NCI-H1417 treated with DMSO at 0.1 percent for 48 hours (cell line): ENCODE results near the gene COG5.
"Not testable (repeated sequence)": the region's sequence is repeated elsewhere in the genome, so short reads cannot be mapped to it uniquely, and the experiment has no call there.

Experiments used
- DNase-seq: peaks from one replicate; lab custom pipeline; 2025; lab: John Stamatoyannopoulos, UW

The COG5 gene

GRCh38 chr7:107228291-107228690 lies 335.4 kb downstream of the COG5 start:
- DNase-seq, result no peak

DNA sequence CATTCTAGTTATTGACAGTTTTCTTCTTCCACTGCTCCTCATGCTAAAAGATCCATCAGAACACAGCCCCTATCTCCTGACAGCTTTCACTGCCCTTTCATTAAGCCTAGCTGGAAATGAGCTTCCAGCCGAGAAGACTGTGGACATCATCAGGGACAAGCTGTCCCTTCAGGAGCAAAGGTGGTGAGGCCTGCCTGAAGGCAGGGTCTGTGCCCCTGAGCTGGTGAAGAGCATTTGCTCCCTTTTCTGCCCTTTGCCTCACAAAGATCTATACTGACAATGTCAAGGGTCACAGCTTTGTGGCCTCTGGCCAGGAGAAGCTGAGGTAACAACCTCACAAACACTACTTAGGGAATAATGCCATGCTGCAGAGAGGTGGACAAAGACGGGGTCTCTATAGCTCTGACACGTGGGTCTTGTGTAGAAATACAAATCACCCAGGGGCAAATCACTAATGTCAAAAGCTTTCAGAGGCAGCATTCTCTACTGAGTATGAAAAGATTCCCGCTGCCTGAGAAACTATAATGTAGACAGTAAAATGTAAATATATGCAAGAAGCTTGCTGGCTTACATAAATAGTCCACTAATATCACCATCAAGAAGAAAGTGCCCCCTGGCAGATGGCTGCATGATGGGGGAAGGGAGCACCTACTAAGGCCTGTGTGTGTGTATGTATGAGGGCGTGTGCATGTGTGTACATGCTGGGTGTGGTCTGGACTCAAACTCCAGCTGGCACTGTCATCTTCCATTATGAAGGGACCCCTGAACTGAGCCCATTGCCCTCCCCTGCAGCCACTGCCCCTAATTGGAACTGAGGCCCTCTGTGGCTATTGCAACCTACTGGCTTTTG lies 339.1 kb downstream of the COG5 start:
- no peak for DNase-seq

DNA sequence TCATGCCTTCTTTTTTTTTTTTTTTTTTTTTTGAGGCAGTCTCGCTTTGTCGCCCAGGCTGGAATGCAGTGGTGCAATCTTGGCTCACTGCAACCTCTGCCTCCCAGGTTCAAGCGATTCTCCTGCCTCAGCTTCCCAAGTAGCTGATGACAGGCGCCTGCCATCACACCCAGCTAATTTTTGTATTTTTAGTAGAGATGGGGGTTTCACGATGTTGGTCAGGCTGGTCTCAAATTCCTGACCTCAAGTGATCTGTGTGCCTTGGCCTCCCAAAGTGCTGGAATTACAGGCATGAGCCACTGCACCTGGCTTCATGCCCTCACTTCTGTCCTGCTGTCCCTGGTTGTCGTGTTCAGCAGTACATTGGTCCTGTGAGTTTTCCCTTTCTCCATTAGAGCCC lies 342.9 kb downstream of the COG5 start:
- DNase-seq, result not testable (repeated sequence)

GRCh38 chr7:107220356-107220755 lies 343.4 kb downstream of the COG5 start:
- no peak for DNase-seq

DNA sequence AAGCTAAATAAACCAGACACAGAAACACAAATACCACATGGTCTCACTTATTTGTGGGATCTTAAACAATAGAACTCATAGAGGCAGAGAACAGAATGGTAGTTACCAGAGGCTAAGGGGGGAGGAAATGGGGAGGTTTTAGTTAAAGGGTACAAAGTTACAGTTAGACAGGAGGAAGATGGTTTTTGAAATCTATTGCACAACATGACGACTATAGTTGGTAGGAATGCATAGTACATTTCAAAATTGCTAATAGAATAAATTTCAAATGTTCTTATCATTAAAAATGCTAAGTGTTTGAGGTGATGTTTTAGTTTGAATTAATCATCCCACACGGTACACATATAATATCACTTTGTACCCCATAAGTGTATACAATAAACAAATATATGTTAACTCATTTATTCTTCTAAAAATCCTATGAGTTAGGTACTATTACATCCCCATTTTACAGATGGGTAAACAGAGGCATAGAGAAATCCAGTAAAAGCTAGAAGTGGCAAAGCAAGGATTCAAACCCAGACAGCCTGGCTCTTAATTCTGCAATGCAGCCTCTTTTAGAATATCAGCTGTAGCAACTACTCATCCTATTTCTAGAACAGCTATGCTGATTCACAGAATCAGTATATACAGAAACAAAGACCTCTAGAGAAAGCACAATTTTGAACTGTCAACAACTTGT lies 344.0 kb downstream of the COG5 start:
- DNase-seq, result no peak

GRCh38 chr7:107213945-107214344 lies 349.8 kb downstream of the COG5 start:
- DNase-seq, result no peak

GRCh38 chr7:107213193-107213788 lies 350.4 kb downstream of the COG5 start:
- DNase-seq, result no peak

DNA sequence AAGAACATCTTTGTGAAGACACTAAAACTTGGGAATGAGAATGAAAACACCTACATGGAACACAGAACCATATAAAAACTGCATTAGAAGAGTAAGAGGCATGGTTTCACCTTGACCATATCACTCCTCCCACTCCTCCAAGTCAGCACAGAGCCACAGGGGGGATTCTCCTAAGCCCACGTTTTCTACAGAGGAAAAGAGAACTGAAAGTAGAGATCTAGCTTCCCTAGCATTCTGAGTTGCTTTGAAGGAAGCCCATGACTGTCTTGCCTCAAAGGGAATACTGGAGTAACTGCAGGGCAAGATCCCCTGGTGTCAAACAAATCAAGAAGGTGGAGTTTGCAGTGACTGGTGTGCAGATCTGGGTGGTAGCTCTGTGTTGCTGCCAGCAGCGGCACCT lies 351.0 kb downstream of the COG5 start:
- no peak for DNase-seq

GRCh38 chr7:107210400-107210799 lies 353.3 kb downstream of the COG5 start:
- no peak for DNase-seq

GRCh38 chr7:107209565-107209964 lies 354.2 kb downstream of the COG5 start:
- DNase-seq, result no peak

DNA sequence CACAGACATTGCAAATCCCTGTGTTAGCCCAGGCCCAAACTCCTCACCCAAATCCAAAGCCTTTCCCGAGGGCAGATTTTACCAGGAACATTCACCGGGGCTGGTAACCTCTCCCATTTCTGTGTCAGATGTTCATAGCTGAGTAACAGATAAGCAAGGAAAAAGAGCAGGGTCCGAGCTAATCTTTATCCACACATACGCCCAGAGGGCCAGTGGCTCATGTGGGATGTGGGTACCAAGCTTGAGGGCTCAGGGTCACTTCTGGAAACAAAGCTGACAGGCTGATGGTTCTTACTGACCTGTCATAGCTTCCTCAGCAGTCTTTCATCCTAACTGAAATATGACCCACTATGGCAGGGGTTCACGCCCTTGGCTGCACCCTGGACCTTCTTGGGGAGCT lies 355.2 kb downstream of the COG5 start:
- DNase-seq, result no peak

- DNase-seq, result no peak
Measured at GRCh38 chr7:107208024-107208521, 355.6 kb downstream of the COG5 start.

GRCh38 chr7:107207459-107207858 lies 356.3 kb downstream of the COG5 start:
- no peak for DNase-seq

- DNase-seq, result no peak
Measured at GRCh38 chr7:107206706-107207105, 357.0 kb downstream of the COG5 start.

- no peak for DNase-seq
Measured at GRCh38 chr7:107206136-107206535, 357.6 kb downstream of the COG5 start.

GRCh38 chr7:107203607-107204006 lies 360.1 kb downstream of the COG5 start:
- DNase-seq, result no peak

GRCh38 chr7:107201795-107202450 lies 361.8 kb downstream of the COG5 start:
- no peak for DNase-seq

DNA sequence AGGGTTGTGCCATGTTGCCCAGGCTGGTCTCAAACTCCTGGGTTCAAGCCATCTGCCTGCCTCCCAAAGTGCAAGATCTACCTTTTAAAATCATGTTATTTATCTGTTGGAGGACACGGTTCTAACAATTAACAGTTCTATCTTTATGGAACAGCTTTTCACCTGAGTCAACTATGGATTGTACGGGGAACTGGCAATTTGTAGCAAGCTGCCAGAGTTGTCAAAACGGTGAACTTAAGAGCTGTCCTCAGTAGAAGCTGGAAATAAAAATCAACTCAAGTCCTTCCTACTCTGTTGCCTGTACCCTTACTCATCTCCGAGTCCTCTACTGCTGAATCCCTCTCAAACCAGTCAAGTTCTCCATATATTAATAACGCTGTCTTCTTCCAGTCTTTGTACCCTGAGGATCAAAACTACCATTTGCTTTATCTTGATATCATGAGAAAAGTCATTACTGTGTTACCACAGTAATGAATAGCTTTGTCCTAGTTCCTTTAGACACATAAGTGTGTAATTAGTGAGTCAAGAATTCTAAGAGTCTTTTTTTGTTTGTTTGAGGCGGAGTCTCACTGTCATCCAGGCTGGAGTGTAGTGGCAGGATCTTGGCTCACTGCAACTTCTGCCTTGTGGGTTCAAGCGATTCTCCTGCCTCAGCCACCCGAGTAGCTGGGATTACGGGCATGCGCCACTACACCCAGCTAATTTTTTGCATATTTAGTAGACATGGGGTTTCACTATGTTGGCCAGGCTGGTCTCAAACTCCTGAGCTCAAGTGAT lies 366.7 kb downstream of the COG5 start:
- no peak for DNase-seq

DNA sequence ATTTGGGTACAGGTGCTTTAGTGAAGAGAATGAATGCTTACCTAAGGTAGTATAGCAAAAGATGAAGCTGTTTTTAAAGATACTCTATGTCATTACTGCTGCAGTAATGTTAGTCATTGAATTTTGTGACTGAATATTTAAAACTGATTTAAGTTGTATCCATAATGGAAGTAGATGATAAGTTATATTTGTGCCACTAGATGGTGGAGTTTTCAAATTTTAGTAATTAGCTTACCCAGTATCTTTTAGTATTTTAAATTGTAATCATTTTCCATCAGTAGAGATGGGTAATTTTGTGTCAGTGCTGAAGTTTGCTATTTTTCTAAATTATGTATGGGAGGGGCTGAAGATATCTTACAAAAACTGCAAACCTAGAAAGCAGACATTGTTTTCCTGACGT lies 369.7 kb downstream of the COG5 start:
- DNase-seq, result no peak

GRCh38 chr7:107190090-107190489 lies 373.6 kb downstream of the COG5 start:
- no peak for DNase-seq

DNA sequence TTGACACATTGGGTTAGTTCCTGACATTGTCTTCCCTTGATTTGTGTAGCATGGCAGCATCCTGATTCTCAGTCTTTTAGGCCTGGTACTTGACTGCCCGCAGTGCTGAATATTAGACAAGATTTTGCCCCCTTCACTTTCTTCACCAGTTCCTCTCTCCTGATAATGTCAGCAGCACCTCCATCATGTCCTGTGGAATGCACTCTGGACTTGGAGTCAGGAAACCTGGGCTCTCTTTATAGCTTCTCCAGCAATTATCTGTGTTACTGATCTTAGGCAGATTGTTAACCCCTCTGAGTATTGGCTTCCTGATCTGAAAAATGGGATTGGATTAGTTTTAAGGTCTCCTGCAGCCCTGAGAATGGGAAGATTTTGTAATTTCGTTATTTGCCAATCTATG lies 375.9 kb downstream of the COG5 start:
- DNase-seq, result no peak

GRCh38 chr7:107186240-107186639 lies 377.5 kb downstream of the COG5 start:
- no peak for DNase-seq
